HepG2 (cell line): ENCODE results near the gene CD19. TPM values are rescaled to one million over a fixed set of nuclear protein-coding genes. Genes with fewer than 3 reads are reported as not detected.

Experiments used
- ATRX ChIP-seq: sonication (generic); formaldehyde crosslinking; IDR thresholded peaks from 2 replicates; pipeline ENCODE4 v1.4.0; 2020; ENCODE audit warnings: missing genetic modification reagents, borderline replicate concordance
- CCAR2 ChIP-seq: fragments of 200-400 bp; formaldehyde crosslinking; optimal IDR thresholded peaks from 2 replicates; pipeline ENCODE3; 2018; ENCODE audit warnings: low read depth, mild to moderate bottlenecking, low read length, moderate library complexity
- KLF11 ChIP-seq: IDR thresholded peaks from 2 replicates; pipeline ENCODE4 v1.6.1; 2016; ENCODE audit warnings: missing compliant biosample characterization
- MIXL1 ChIP-seq: IDR thresholded peaks from 2 replicates; pipeline ENCODE4 v1.6.1; 2016
- PAX8 ChIP-seq: sonication (generic); formaldehyde crosslinking; IDR thresholded peaks from 2 replicates; pipeline ENCODE4 v1.8.0; 2022; ENCODE audit warnings: mild to moderate bottlenecking, missing genetic modification reagents, borderline replicate concordance
- POLR2AphosphoS5 ChIP-seq: IDR thresholded peaks from 2 replicates; pipeline ENCODE4 v1.6.1; 2012; ENCODE audit warnings: low read depth, low read length
- POLR2G ChIP-seq: fragments of 200-400 bp; formaldehyde crosslinking; IDR thresholded peaks from 2 replicates; pipeline ENCODE4 v1.6.1; 2018; ENCODE audit warnings: mild to moderate bottlenecking, low read depth, low read length, moderate library complexity
- STAT5B ChIP-seq: sonication (generic); formaldehyde crosslinking; IDR thresholded peaks from 2 replicates; pipeline ENCODE4 v1.4.0; 2020; ENCODE audit warnings: missing genetic modification reagents
- TBL1XR1 ChIP-seq: fragments of 150-350 bp; IDR thresholded peaks from 2 replicates; pipeline ENCODE4 v1.6.1; 2014; ENCODE audit warnings: borderline replicate concordance, low read length; ENCODE audit not compliant: partially characterized antibody
- YEATS2 ChIP-seq: sonication (generic); formaldehyde crosslinking; IDR thresholded peaks from 2 replicates; pipeline ENCODE4 v1.4.0; 2020; ENCODE audit warnings: missing genetic modification reagents, borderline replicate concordance
- polyA plus RNA-seq, 8 experiments: library from polyadenylated mRNA; depleted of rRNA in 3 of 8; stranded (reverse) in 7 of 8; unstranded in 1 of 8; fragments of >200 nt; fragmentation: Illumina TruSeq in 4 of 8; extraction: Trizol in 4 of 8; gene quantifications; 2 replicates each; pipeline versions ENCODE4 v1.2.1 to v1.2.3, GENCODE V29; 2011 to 2016; ENCODE audit warnings: low read depth in 4 of 8, missing spikeins in 1 of 8, mixed read lengths in 1 of 8; ENCODE audit not compliant: insufficient read depth in 1 of 8
- total RNA-seq, 5 experiments: library from RNA; depleted of rRNA; stranded (reverse); fragments of >200 nt; fragmentation: Illumina TruSeq; extraction: Trizol; gene quantifications; 2 replicates each; pipeline ENCODE4 v1.2.3, GENCODE V29; 2016; ENCODE audit warnings: low read depth in 1 of 5
- TF ChIP-seq, protein P1 (sequence below): sonication (generic); formaldehyde crosslinking; IDR thresholded peaks from 2 replicates; pipeline ENCODE4 v1.5.0; 2020; ENCODE audit warnings: mild to moderate bottlenecking, missing genetic modification reagents
- TF ChIP-seq, protein P2 (sequence below): sonication (generic); formaldehyde crosslinking; IDR thresholded peaks from 2 replicates; pipeline ENCODE4 v1.5.1; 2020; ENCODE audit warnings: mild to moderate bottlenecking, missing genetic modification reagents, borderline replicate concordance
- TF ChIP-seq, protein P3 (sequence below): sonication (generic); formaldehyde crosslinking; IDR thresholded peaks from 2 replicates; pipeline ENCODE4 v1.8.1; 2023; ENCODE audit warnings: mild to moderate bottlenecking, inconsistent platforms, moderate library complexity, missing genetic modification reagents, borderline replicate concordance
- TF ChIP-seq, protein P4 (sequence below): sonication (generic); formaldehyde crosslinking; IDR thresholded peaks from 2 replicates; pipeline ENCODE4 v1.9.0; 2021; ENCODE audit warnings: missing genetic modification reagents, borderline replicate concordance
- TF ChIP-seq, protein P5 (sequence below): sonication (generic); formaldehyde crosslinking; IDR thresholded peaks from 2 replicates; pipeline ENCODE4 v1.5.0; 2020; ENCODE audit warnings: missing genetic modification reagents
- TF ChIP-seq, protein P6 (sequence below): sonication (generic); formaldehyde crosslinking; IDR thresholded peaks from 2 replicates; pipeline ENCODE4 v1.4.0; 2020; ENCODE audit warnings: mild to moderate bottlenecking, missing genetic modification reagents

CD19 gene
- total and polyA plus RNA-seq, 2 of the 13 experiments (the other 11 are each of a cell fraction or from before 2014, with no cell fraction given) = 0.55 to 1.1 TPM

DNA sequence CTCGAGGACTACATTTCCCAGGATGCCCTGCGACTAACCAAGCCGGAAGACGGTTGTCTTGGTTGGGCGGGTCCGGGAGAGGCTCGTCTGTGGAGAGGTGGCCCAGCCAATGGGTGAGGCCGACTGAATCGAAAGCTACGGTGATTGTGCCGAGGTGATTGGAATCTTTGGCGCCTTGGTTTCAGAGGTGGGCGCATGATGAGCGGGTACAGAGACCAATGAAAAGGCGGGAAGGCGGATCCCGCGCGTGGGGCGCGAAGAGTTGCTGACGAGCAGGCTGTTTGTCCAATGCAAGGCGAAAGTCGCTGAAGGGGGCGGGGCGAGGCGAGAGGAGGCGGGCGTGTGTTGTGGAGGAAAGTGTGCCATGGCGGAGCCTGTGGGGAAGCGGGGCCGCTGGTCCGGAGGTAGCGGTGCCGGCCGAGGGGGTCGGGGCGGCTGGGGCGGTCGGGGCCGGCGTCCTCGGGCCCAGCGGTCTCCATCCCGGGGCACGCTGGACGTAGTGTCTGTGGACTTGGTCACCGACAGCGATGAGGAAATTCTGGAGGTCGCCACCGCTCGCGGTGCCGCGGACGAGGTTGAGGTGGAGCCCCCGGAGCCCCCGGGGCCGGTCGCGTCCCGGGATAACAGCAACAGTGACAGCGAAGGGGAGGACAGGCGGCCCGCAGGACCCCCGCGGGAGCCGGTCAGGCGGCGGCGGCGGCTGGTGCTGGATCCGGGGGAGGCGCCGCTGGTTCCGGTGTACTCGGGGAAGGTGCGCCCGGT is 19.1 kb downstream of the CD19 start, which contains the start of gene NFATC2IP (continued):
- no peak for TF ChIP-seq TBL1XR1
- TF ChIP-seq POLR2AphosphoS5 = peak; percentile 69
- TF ChIP-seq MIXL1 (CRISPR knock-in tag) = peak; percentile 70; the same call in 1 of the 2 replicates
- TF ChIP-seq POLR2G = peak; percentile 84
- TF ChIP-seq, protein P1, sequence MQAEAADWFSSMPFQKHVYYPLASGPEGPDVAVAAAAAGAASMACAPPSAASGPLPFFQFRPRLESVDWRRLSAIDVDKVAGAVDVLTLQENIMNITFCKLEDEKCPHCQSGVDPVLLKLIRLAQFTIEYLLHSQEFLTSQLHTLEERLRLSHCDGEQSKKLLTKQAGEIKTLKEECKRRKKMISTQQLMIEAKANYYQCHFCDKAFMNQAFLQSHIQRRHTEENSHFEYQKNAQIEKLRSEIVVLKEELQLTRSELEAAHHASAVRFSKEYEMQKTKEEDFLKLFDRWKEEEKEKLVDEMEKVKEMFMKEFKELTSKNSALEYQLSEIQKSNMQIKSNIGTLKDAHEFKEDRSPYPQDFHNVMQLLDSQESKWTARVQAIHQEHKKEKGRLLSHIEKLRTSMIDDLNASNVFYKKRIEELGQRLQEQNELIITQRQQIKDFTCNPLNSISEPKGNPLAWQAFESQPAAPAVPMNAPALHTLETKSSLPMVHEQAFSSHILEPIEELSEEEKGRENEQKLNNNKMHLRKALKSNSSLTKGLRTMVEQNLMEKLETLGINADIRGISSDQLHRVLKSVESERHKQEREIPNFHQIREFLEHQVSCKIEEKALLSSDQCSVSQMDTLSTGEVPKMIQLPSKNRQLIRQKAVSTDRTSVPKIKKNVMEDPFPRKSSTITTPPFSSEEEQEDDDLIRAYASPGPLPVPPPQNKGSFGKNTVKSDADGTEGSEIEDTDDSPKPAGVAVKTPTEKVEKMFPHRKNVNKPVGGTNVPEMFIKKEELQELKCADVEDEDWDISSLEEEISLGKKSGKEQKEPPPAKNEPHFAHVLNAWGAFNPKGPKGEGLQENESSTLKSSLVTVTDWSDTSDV (CRISPR knock-in tag) = no peak
- peak; percentile 85; the same call in 1 of the 2 replicates for TF ChIP-seq KLF11
- TF ChIP-seq, protein P2, sequence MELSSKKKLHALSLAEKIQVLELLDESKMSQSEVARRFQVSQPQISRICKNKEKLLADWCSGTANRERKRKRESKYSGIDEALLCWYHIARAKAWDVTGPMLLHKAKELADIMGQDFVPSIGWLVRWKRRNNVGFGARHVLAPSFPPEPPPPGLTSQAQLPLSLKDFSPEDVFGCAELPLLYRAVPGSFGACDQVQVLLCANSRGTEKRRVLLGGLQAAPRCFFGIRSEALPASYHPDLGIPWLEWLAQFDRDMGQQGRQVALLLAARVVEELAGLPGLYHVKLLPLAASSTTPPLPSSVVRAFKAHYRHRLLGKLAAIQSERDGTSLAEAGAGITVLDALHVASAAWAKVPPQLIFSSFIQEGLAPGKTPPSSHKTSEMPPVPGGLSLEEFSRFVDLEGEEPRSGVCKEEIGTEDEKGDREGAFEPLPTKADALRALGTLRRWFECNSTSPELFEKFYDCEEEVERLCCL (CRISPR knock-in tag) = no peak
- TF ChIP-seq, protein P3, sequence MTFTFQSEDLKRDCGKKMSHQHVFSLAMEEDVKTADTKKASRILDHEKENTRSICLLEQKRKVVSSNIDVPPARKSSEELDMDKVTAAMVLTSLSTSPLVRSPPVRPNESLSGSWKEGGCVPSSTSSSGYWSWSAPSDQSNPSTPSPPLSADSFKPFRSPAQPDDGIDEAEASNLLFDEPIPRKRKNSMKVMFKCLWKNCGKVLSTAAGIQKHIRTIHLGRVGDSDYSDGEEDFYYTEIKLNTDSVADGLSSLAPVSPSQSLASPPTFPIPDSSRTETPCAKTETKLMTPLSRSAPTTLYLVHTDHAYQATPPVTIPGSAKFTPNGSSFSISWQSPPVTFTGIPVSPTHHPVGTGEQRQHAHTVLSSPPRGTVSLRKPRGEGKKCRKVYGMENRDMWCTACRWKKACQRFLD = no peak; the same call in 1 of the 2 replicates
- TF ChIP-seq, protein P4, sequence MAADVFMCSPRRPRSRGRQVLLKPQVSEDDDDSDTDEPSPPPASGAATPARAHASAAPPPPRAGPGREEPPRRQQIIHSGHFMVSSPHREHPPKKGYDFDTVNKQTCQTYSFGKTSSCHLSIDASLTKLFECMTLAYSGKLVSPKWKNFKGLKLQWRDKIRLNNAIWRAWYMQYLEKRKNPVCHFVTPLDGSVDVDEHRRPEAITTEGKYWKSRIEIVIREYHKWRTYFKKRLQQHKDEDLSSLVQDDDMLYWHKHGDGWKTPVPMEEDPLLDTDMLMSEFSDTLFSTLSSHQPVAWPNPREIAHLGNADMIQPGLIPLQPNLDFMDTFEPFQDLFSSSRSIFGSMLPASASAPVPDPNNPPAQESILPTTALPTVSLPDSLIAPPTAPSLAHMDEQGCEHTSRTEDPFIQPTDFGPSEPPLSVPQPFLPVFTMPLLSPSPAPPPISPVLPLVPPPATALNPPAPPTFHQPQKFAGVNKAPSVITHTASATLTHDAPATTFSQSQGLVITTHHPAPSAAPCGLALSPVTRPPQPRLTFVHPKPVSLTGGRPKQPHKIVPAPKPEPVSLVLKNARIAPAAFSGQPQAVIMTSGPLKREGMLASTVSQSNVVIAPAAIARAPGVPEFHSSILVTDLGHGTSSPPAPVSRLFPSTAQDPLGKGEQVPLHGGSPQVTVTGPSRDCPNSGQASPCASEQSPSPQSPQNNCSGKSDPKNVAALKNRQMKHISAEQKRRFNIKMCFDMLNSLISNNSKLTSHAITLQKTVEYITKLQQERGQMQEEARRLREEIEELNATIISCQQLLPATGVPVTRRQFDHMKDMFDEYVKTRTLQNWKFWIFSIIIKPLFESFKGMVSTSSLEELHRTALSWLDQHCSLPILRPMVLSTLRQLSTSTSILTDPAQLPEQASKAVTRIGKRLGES (CRISPR knock-in tag) = no peak
- no peak for TF ChIP-seq CCAR2
- TF ChIP-seq ATRX (CRISPR knock-in tag) = no peak
- TF ChIP-seq YEATS2 (CRISPR knock-in tag) = peak; percentile 85
- TF ChIP-seq, protein P5, sequence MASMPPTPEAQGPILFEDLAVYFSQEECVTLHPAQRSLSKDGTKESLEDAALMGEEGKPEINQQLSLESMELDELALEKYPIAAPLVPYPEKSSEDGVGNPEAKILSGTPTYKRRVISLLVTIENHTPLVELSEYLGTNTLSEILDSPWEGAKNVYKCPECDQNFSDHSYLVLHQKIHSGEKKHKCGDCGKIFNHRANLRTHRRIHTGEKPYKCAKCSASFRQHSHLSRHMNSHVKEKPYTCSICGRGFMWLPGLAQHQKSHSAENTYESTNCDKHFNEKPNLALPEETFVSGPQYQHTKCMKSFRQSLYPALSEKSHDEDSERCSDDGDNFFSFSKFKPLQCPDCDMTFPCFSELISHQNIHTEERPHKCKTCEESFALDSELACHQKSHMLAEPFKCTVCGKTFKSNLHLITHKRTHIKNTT (CRISPR knock-in tag) = no peak
- peak; percentile 84; the same call in 1 of the 2 replicates for TF ChIP-seq PAX8 (CRISPR knock-in tag)
- TF ChIP-seq, protein P6, sequence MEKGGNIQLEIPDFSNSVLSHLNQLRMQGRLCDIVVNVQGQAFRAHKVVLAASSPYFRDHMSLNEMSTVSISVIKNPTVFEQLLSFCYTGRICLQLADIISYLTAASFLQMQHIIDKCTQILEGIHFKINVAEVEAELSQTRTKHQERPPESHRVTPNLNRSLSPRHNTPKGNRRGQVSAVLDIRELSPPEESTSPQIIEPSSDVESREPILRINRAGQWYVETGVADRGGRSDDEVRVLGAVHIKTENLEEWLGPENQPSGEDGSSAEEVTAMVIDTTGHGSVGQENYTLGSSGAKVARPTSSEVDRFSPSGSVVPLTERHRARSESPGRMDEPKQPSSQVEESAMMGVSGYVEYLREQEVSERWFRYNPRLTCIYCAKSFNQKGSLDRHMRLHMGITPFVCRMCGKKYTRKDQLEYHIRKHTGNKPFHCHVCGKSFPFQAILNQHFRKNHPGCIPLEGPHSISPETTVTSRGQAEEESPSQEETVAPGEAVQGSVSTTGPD (CRISPR knock-in tag) = no peak
- no peak; the same call in 1 of the 2 replicates for TF ChIP-seq STAT5B
